ENCODE data around the gene ALKBH7. TPM values are rescaled to one million over a fixed set of nuclear protein-coding genes. Genes with fewer than 3 reads are reported as not detected.

Gene ALKBH7
- total RNA-seq, 1 donor from 2014 or later: 45.7 TPM

DNA sequence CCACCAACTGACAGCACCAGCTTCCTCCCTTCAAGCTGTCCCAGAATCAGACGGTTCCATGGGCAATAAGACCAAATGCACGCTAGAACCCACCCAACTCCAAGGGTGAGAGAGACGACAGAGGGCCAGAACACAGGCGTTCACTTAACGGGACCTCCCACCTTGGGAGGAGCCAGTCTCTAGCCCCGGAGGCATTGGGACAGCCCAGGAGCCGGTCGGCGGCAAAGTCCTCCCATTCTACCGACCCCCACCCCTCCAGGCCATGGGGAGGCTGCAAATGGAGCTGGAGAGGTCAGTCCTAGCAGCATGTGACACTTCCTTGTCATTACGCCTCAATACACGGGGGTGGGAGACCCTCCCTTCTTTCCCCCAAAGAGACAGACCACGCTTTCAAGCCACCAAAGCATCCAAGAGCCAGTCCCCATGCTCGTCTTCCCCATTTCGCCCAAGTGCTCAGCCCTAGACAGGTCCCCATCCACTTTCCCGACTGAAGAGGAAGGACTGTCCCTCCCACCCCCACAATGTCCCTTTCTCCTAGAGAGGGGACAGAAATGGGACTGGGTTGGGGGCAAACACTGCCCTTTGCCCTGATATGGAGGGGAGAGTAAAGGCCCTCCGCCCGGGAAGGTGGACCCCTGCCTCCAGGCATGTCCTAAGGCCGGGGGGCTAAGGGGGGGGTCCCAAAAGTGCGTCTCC lies 51.1 kb downstream of the ALKBH7 start:
- DNase-seq (ENCODE audit: low spot score): no peak

DNA sequence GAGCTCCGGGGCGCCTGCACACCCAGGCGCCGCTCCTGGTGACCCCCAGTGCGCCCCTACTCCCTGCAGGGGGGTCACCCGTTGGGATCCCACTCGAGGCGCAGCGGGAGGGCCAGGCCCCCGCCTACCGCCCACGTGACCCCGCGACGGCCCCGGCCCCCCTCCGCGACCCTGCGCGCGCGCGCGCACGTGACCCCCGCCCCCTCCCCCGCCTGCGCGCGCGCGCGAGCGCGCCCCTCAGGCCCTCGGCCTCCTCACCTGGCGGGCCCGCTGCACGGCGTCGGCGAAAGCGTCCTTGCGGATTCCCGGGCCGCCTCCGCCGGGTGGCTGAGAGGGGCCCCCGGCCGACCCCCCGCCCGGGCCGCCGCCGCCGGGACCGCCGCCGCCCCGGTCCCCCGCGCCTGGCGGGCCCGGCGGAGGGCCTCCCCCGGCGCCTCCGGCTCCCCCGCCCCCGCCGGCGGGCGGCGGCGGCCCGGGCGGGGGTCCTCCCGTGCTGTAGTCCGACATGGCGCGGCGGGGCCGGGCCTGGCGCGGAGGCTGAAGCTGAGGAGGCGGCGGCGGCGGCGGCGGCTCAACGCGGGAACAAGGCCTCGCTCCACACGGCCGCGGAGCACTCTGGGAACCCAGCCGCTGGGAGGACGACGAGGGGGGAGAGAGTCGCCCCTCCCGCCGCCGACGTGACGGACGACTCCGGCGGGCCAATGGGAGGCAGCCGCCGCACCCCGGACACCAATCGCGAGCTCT lies 51.8 kb downstream of the ALKBH7 start, which contains the start of gene KHSRP:
TSS of gene KHSRP (minus strand) at position 617 of the 744 bp plus-strand sequence. CDS start at position 507, 110 bp downstream.
- DNase-seq (ENCODE audit: low spot score): no peak

Small RNA genes lying within 50 kb of the gene (microRNA-seq; reads per million reads assigned to microRNA genes)
- gene MIR3940 (ENCODE audit: borderline number of aligned reads) (2.2 reads per million), gene MIR6790 (ENCODE audit: borderline number of aligned reads) (not detected), gene MIR6885 (ENCODE audit: borderline number of aligned reads) (not detected)

Other genes starting within 250 kb of the ALKBH7 start
- not detected for gene ACSBG2, start 237.1 kb upstream of the ALKBH7 start, total RNA-seq
- gene MLLT1, start 92.8 kb upstream of the ALKBH7 start, total RNA-seq: 62.3 TPM
- not detected for gene ACER1, start 39.2 kb upstream of the ALKBH7 start, total RNA-seq
- 59.8 TPM for gene CLPP, start 11.3 kb upstream of the ALKBH7 start, total RNA-seq
- gene PSPN, start 3.1 kb downstream of the ALKBH7 start, total RNA-seq: 0.87 TPM
- gene GTF2F1, start 20.4 kb downstream of the ALKBH7 start, total RNA-seq: 39.1 TPM
- gene KHSRP, start 52.0 kb downstream of the ALKBH7 start, total RNA-seq: 168 TPM
- not detected for gene SLC25A41, start 61.0 kb downstream of the ALKBH7 start, total RNA-seq
- 21.5 TPM for gene SLC25A23, start 87.0 kb downstream of the ALKBH7 start, total RNA-seq
- not detected for gene CRB3, start 91.5 kb downstream of the ALKBH7 start, total RNA-seq
- gene DENND1C, start 109.0 kb downstream of the ALKBH7 start, total RNA-seq: 4.5 TPM
- 0.48 TPM for gene TUBB4A, start 129.5 kb downstream of the ALKBH7 start, total RNA-seq
- gene TNFSF9, start 158.2 kb downstream of the ALKBH7 start, total RNA-seq: 1.8 TPM
- gene CD70, start 218.4 kb downstream of the ALKBH7 start, total RNA-seq: not detected

All from mesenteric fat pad (tissue), 1 donor.